ENCODE measurements around the gene TNP1.

The TNP1 gene

DNA sequence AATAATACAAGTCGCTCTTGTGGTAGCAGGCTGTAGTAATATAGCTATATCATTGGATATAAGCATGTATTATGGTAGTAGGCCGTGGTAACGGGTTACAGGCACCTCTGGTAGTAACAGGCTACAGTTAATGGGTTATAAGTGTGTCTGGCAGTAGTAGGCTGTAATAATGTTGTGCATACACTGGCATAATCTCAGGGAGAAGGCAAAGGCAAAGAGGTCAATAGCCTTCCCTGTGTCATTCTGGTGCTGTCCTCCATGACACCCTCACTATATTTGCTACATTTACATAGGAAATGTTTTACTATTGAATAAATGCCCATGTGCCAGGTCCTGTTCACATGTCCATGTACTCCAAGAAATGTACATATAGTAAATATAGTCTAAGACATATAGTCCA lies 12.8 kb upstream of the TNP1 start:
- DNase-seq, result no peak

DNA sequence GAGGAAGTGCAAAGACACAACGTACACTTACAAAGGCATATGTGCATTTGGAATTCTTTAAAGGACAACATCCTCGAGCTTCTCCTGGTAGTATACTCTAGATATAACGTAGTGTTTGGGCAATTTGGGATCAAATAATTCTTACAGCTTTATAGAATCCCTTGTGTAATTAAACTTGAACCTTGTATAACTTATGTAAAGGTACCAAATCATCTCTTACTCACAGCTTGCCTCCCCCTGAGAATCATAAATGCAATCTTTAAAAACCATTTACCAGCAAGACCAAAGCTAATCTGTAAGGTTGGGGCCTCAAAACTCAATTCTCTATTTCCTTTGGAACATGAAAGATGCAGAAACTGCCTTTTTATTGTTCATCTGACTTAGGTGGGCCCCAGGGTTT lies 12.2 kb upstream of the TNP1 start:
- no peak for DNase-seq

DNA sequence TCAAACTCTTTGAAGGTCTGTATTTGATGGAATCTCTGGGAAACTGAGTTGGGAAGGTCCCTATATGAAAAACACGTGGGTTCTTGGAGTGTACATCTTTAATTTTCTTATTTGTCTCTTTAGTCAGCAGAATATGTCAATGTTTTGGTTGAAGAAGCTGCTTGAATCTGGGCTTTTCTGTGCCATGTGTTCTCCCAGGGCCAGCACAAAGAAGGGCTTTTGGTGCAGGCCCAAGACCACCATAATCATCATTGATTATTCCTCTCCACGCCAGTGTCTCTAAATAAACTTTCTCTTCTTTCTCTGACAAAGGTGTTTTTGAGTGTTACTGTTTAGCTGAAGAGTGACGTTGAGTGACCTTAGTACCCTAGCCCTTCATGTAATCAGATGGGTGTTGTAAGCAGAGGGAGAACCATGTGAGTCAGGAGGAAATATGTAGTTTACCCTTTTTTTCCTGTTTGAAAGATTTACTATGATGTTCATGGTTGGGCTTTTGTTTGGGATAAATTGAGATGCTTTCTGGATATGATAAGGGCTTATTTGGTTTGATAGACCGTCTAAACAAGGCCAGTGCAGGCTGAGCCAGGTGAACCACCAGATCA lies 11.6 kb upstream of the TNP1 start:
- no peak for DNase-seq

DNA sequence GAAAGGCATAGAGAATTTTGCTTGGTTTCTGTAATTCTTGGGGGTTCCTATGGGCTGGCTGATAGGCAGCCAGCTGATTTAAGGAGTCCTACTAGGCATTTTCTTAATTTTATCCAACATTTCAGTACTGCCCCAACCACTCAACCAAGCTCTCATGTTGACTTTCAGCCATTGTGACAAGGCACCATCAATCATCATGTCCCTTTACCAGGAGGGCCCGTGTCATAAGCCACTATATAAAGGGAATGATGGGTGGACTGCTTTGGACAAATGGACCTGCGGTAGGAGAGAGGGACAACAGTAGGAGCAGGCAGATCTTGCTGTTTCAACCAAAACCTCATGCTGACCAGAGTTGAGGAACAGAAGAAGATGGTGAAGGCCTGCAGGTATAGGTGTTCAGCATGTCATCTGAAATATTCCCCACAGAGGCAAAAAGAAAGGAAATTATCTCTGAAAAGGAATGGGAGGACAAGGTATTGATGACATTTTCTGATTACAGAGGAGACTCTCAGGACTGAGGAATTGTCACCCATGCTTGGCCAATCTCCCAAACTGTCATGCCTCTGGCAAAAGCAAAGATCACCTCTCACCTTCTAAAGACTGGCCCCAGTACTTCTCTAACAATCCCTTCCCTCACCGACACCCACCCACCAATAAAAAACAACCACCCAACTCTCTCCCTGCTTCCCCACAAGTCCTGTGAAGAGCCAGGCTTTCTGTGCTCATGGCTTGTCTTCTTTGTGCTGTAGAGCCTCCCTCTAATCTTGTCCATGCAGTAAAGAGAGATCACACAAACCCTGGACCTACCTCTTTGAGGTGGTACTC lies 10.9 kb upstream of the TNP1 start:
- no peak for DNase-seq

DNA sequence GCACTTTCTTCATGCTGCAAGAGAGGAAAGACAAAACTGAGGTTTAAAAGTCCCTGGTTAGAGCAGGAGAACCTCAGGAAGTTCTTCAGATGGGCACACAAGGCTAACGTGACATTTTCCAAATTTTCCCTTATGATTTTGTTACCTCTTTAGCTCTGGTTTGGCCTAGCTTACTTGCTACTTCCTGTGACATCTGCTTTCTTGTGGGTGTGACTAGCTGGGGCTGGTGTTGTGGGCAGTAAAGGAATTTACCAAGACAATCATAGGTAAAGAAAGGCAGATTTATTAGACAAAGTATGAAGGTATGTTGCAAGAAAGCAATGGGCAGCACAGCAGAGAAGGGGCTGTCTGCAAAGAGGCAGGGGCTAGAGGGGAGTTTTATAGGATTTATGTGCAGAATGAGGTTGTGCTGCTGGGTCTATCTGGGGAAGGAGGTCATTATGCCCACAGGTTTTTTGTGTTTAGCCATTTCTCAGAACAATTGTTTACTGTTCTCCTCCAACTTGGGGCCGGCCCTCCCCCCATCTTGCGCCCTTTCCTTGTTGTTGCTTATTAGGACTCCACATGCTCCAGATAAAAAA lies 6.7 kb upstream of the TNP1 start:
- no peak for DNase-seq

DNA sequence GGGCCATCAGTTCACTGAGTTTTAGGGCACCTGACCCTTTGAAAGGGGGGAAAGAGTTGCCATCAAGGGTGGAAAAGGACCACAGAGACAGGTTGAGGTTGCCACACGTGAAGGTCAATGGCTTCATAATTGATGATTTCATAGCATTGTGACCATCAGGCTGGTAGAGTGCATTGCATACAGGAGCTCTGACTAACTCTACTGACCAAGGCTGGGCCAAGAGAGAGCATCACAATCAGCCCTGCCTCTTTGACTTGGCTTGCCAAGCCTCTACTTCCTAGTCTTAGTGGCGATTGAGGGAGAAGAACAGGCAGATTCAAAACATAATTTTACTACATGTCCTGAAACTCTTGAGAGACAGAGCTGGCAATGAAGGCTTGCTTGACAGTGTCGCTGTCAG lies 5.8 kb upstream of the TNP1 start:
- no peak for DNase-seq

DNA sequence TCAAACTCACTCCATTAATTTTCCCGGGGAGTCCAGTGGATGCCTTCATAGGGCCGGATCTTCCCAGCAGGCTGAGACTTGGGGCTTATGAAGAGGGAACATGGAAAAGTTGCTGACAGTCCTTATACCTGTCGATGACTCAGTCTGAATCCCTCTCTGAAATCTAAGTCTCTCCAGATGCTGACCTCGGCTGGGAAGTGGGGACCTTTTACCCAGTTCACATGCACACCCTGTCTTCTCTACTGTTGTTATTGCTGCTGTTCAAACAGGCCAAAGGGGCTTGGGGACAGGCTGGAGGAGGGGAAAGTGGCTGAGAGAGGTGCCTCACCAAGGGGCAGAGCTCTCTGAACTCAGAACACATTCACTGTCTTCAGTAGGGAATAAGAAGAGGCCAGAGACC lies 4.1 kb upstream of the TNP1 start:
- DNase-seq, result no peak

DNA sequence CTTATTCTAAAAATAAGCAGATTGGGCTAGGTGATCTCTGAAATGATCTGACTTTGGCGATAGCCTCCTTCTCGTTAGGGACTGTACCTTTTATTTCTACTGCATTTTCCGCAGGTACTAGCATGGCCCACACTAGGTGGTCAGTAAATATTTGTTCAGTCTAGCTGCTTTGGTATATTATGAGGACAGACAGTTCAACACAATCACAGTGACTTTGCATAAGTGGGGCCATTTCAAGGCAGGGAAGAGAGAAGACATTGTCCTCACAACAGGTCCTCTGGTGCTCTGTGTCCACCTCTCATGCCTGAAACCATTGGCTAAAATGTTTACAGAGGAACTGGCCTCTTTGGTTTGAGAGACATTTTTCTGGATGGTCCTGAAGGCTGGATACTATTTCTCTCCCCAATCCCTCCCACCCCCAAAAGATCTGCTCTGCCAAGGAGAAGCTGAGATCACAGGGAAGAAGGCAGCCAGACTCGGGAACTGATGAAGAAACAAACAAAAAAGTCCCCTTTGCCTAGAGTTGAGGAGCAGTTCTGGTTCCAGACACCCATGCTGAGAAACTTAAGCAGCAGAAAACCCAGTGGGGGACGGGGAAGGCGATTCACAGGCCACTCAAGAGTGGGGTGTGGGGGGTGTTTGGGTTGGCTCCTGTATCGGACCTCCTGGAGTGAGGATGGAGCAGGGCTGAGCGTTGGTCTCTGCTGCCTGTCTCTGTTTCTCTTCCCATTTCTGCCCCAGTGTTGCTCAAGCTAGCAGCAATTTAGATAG lies 2.9 kb upstream of the TNP1 start:
- DNase-seq, result no peak

DNA sequence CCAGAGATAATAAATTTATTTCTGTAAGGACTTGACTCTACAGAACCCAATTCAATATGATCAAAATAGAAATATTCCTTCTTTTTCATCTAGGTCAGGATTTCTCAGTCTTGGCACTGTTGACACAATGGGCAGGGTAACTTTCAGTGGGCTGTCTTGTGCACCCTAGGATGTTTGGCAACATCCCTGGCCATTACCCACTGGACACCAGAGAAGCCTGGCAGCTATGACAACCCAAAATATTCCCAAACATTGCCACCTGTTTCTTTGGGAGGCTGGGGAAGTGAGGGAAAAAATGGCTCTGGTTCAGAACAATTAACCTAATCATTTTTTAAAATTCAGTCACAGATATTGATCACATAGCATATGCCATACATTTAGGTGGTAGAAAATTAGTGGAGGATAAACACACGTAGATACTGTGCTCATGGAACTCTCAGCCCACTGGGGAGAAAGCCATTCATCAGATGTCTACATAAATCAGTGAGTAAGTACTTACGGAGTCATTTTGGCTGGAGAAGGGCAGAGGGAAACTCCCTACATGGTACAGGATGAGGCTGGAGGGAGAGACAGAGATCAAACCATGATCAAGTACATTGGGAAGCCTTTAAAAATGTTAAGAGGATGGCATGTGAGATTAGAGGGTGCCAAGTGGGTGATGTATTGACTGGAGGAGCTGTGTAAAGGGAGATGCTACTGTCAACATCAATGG lies 718 bp upstream of the TNP1 start:
- DNase-seq, result no peak

DNA sequence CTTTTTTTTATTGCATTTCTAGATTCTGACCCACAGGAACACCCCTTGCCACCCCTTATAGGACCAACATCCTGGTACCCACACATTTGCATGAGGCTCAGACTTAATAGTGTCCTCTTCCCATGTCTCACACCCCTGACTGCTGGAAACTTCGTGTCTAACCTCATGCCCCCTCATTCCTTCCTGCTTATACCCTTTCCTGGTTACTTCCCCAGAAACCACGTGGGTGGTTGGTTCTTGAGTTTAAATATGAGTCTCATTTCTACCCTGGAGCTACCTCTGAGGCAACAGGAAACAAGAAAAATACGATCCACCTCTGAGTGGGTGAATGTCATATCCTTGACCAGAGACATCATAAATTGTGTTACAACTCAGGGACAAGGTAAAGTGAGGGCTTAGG lies 1.6 kb downstream of the TNP1 start:
- no peak for DNase-seq

DNA sequence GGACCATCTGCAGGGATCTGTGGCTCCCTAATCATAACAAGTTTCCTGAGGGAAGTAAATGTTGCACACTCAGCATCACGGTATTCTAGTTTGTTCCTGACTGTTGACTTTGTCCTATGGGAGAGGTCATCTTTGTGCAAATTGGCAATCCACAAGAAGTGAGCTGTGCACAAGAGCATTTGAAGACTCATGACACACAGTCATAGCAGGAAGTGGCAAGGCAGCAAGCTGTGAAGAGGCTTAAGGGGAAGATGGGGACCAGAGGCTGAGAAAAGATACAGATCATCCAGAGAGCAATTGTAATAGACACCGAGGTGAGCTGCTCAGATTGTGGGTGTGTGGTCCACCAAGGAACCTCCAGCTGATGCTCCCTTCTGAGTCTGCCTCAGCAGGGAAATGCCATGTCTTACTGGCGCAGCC lies 2.7 kb downstream of the TNP1 start:
- DNase-seq, result no peak

DNA sequence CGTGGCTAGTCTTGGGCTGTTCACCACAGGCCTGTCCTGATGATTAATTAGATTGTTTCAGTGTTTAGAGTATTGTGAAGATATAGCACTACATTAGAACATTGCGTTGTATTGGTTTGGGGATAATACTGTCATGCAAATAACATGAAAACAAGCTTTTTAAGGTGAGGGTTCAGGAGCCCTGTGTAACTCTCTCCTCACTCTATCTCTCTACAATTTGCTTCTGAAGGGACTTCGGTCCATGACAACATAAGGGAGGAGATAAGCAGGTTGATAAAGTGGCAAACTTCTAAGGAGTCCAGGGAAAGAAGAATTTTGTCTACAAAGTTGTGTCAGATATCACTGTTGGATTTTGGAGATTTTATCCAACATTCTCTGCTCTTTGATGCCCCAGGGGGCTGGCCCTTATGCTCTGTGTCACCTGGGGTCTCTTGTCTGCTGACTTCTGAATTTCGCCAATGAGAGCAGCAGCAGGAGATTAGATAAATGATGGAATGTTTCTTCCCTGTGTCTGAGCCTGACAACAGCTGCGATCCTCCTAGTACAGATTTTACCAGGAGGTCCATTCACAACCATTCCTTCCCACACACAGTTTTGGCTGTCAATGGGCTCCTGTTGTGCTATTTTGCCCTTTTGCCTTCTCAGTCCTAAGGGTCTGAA lies 3.3 kb downstream of the TNP1 start:
- DNase-seq, result no peak

DNA sequence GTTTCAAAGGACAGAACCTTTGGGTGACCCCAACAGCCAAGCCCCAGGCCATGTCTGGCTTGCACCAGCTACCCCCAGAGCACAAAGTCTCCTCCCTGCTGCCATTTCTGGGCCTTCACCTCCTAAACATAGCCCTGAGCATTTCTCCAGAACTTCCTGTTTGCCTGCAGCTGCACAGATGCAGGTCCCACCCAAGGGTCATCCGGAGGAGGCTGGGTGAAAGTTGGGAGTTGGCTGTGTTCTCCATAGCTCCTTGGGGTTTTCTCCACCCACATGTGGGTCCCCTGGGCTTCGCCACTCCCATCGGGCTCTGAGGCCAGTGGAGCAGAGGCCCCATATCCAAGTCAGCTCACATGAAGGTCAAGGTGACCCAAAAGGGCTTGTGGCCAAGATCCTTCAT lies 4.3 kb downstream of the TNP1 start:
- no peak for DNase-seq

DNA sequence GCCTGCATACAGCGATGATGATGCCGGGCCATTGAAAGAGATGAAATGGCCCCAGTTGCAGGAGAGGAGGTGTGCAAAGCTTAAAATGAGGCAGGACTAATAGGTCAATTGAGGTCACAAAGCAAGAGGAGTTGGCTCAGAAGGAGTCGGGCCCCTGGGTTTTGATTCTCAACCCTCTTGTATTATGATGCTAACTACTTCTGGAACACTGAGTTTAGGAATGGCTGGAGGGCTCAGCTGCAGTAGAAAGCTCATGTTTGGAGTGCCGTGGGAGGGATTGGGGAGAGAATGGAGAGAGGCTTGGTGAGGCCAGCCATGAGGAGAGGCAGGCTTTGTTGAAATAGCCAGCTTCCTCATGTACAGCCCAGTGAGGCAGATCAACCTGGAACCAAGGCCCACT lies 4.8 kb downstream of the TNP1 start:
- no peak for DNase-seq

DNA sequence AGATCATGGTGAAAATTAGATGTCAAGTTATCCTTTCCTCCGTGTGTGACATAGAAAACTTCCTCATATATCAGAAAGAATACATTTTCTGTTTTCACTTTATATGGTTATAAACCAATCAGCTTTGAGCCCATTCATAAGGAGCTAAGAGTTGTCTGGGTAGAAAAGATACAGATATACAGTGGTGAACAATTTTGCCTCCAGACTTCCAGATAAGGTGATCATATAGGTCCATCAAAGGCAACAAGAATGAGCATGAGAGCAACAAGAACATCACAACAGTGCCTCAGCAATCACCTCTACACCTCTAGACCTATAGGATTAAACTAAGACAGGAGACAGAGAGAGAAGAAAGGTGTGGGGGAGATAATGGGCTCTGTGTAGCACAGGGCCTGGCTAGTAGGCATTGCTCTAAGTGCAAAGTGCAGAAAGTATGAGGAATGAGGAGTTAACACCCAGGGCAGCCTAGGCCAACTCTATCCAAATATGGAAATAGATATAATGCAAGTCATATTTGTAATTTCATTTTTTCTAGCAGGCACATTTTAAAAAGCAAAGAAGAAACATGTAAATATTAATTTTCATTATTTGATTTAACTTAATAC lies 8.3 kb downstream of the TNP1 start:
- no peak for DNase-seq

DNA sequence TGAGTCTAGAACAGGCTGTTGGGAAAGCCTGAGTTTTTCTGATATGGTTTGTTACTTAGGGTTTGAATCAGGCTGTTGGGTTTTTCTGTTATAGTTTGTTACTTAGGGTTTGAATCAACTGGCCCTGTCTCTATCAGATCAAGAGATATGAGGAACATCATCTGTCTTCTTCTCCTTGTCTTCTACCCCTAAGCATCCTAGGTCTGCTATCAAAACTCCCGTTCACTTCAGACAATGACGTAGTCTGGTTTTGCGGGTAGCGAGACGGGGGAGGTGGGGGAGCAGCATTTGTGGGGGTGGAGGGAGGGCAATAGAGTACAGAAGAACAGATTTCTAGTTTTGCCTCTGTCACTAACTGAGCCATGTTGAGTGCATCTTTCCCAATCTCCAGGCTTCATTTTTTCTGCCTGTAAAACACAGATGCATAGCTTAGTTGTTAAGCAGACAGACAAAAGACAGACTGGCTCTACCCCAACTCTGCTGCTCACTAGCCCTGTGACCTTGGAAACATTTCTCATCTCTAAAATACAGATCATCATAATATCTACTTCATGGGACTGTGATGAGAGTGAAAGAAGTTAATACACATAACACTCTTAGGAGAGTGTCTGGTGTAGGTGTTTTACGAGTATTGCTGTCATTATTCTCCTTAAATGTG lies 9.1 kb downstream of the TNP1 start:
- DNase-seq, result no peak

DNA sequence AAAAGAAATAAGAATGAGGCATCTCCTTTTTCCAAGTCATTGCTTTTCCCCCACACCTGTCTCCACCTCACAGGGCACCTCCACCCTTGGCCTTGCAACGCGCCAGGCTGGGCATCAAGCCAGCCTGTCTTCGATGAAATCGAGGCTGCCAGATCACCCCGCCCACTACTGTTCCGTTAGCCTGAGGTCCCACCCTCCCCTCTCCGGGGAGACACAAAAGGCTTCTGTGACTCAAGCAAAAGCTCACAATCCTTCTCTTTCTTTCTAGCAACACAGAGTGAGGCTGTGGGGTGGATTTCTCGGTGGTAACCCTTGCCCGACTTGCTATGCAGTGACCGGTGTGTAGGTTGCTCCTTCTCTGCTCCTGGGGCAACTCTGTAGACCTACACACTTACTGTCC lies 9.9 kb downstream of the TNP1 start:
- DNase-seq, result no peak

DNA sequence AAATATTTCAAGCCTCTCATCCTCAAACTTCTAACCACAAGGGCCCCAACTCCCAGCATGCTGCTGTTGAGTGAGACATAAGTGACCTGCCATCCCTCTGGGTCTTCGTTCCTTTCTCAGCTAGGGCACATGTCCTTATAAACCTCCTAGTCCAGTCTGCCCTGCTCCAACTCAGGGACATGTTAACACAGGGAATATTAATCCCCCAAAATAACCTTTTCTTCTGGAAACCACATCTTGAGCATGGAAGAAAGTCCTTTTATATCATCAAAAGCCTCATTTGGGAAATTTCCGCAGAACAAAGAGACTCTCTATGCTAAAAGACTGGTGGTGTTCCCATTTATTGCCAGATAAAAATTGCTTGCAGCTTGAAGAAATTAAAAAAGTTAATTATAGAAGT lies 14.4 kb downstream of the TNP1 start:
- no peak for DNase-seq

DNA sequence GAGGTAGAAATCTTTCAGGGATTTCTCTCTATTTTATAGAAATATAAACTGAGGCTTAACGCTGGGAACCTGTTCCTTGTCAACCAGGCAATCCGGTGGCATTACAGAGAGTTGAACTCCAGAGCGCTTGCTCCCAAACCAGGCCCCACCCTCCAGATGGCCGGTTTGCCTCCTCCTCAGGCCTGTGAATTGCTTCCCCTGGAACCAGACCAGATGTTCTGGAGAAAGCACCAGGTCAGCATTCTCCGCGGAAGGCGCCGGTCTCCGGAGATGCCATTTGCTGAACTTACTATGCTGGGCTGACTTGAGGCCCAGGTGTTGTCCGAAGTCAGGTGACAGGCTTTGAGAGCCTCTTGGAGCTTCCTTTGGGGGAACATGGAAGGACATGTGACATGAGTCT lies 17.2 kb downstream of the TNP1 start:
- DNase-seq, result no peak

DNA sequence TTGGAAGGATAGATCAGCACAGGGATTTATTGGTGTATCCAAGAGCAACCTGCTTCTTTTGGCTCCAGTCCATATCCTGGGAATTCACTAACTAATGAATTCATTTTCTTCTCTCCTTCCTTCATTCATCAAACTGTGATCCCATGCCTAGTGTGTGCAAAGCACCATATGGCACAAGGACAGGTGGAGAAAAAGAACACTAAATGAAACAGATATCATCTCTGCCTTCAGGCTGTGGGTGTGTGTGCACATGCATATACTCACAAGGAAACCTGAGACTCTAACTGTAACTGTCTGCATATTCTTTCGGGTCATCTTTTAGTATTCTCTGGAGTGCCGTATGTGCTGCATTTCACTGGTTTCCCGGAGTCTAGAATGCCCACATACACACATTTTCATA lies 20.2 kb downstream of the TNP1 start:
- DNase-seq, result no peak

DNA sequence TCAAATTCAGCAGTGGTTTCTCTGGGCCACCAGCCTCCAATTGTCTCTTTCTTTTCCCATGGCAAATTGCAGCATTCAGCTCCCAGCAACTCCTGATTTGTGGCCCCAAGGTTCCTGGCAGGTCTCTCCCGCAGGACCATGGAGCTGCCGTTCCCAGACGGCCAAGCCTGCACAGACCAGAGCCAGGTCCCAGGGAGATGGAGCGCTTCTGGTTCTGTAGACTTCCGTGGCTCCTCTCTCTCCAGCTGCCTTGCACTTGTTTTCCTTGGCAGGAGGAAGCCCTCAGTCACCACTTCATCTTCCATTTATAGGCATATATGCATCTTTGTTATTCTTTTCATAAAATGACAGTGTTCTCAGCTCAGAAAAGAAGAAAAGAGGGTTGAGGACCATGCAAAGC lies 21.7 kb downstream of the TNP1 start:
- DNase-seq, result no peak

DNA sequence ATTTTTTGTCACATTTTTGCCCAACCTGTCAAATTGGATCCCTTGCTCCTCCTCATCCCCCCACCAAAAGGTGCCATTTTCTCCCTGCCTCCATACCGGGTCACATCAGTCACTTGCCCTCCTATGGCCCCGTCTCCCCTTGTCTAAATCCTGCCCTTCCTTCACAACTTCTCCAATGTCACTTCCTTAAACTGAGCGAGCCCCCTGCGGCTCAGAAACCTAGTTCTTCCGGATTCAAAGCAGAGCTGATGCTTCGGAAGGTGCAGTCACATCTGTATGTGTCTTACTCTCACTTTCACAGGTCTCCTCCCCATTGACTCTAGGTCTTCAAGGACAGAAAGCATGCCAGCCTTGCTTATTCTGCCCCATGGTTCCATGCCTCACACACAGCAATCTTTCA lies 22.1 kb downstream of the TNP1 start:
- no peak for DNase-seq
